GM23338 (cell line): ENCODE results near the gene ATN1. TPM values are rescaled to one million over a fixed set of nuclear protein-coding genes. Genes with fewer than 3 reads are reported as not detected.

Experiments used
- ATAC-seq: fragments of 200-7000 bp; cut with Tn5 transposase; 3 replicates; pipeline ENCODE4 v1.9.1; 2020
- DNase-seq: peaks from one replicate; pipeline ENCODE4 v3.0.0-alpha.2; 2015; ENCODE audit warnings: low spot score
- H2AFZ ChIP-seq: fragments of 200-600 bp; sonication (generic); 2 replicates; pipeline ENCODE4 v1.8.0; 2016; ENCODE audit warnings: antibody characterized with exemption, mild to moderate bottlenecking, moderate library complexity
- H3F3A ChIP-seq: fragments of 200-600 bp; sonication (generic); replicated peaks from 2 replicates; pipeline ENCODE4 v1.8.0; 2017; ENCODE audit warnings: antibody characterized with exemption, mixed run types, low read depth
- H3K27ac ChIP-seq: fragments of 200-600 bp; sonication (generic); 2 replicates; pipeline ENCODE4 v1.6.1; 2016; ENCODE audit warnings: low read depth
- H3K27me3 ChIP-seq: fragments of 200-600 bp; sonication (generic); 2 replicates; pipeline ENCODE4 v1.8.0; 2016; ENCODE audit warnings: mild to moderate bottlenecking, mixed run types, moderate library complexity; ENCODE audit not compliant: insufficient read depth
- H3K36me3 ChIP-seq: fragments of 200-600 bp; sonication (generic); 2 replicates; pipeline ENCODE4 v1.8.0; 2016; ENCODE audit warnings: mild to moderate bottlenecking; ENCODE audit not compliant: insufficient read depth
- H3K4me1 ChIP-seq: fragments of 200-600 bp; sonication (generic); 2 replicates; pipeline ENCODE4 v1.8.0; 2016; ENCODE audit warnings: mild to moderate bottlenecking, moderate library complexity; ENCODE audit not compliant: insufficient read depth
- H3K4me2 ChIP-seq: fragments of 200-600 bp; sonication (generic); 2 replicates; pipeline ENCODE4 v1.7.1; 2017; ENCODE audit warnings: mixed run types
- H3K4me3 ChIP-seq: fragments of 200-600 bp; sonication (generic); 2 replicates; pipeline ENCODE4 v1.6.1; 2016; ENCODE audit warnings: mixed run types
- H3K79me2 ChIP-seq: fragments of 200-600 bp; sonication (generic); replicated peaks from 2 replicates; pipeline ENCODE4 v1.8.0; 2017; ENCODE audit warnings: mild to moderate bottlenecking; ENCODE audit not compliant: insufficient read depth
- H3K9me2 ChIP-seq: fragments of 200-600 bp; sonication (generic); 2 replicates; pipeline ENCODE4 v1.8.0; 2017; ENCODE audit not compliant: insufficient read depth
- H4K20me1 ChIP-seq: fragments of 200-600 bp; sonication (generic); replicated peaks from 2 replicates; pipeline ENCODE4 v1.8.0; 2017; ENCODE audit warnings: mild to moderate bottlenecking; ENCODE audit not compliant: insufficient read depth
- H3K27ac Mint-ChIP-seq: 2 replicates; pipeline ENCODE4 v1.8.0; 2020; ENCODE audit warnings: inconsistent platforms, mild to moderate bottlenecking, moderate library complexity, mixed read lengths
- H3K27me3 Mint-ChIP-seq: 3 replicates; pipeline ENCODE4 v1.8.0; 2022; ENCODE audit warnings: low read depth, mild to moderate bottlenecking, moderate library complexity, mixed read lengths, inconsistent platforms; ENCODE audit not compliant: insufficient read depth, poor library complexity
- H3K36me3 Mint-ChIP-seq: 3 replicates; pipeline ENCODE4 v1.8.0; 2021; ENCODE audit warnings: low read depth, mild to moderate bottlenecking, inconsistent platforms, moderate library complexity, mixed read lengths
- H3K4me1 Mint-ChIP-seq: 3 replicates; pipeline ENCODE4 v1.8.0; 2020; ENCODE audit warnings: mild to moderate bottlenecking, inconsistent platforms, mixed read lengths
- H3K4me3 Mint-ChIP-seq: 3 replicates; pipeline ENCODE4 v1.8.0; 2021; ENCODE audit warnings: moderate library complexity, mild to moderate bottlenecking, inconsistent platforms, mixed read lengths
- H3K9me3 Mint-ChIP-seq: 3 replicates; pipeline ENCODE4 v1.8.0; 2020; ENCODE audit warnings: moderate library complexity, mild to moderate bottlenecking, inconsistent platforms, mixed read lengths
- CREB1 ChIP-seq: fragments of 250-450 bp; sonication (Bioruptor Pico); IDR thresholded peaks from 2 replicates; pipeline ENCODE4 v1.5.0; 2020; ENCODE audit warnings: low read depth, mild to moderate bottlenecking, moderate library complexity
- EZH2 ChIP-seq: fragments of 200-600 bp; sonication (generic); IDR thresholded peaks from one replicate; pipeline ENCODE4 v1.8.0; 2017; ENCODE audit warnings: antibody characterized with exemption, mild to moderate bottlenecking, low read depth; ENCODE audit not compliant: unreplicated experiment
- JUNB ChIP-seq: IDR thresholded peaks from one replicate; pipeline ENCODE4 v1.6.1; 2016; ENCODE audit warnings: antibody characterized with exemption; ENCODE audit not compliant: unreplicated experiment
- NANOG ChIP-seq: IDR thresholded peaks from 2 replicates; pipeline ENCODE4 v1.6.1; 2016; ENCODE audit warnings: antibody characterized with exemption, borderline replicate concordance
- POLR2AphosphoS5 ChIP-seq: IDR thresholded peaks from 2 replicates; pipeline ENCODE4 v1.6.1; 2016; ENCODE audit warnings: antibody characterized with exemption, low read depth
- STAT1 ChIP-seq: IDR thresholded peaks from one replicate; pipeline ENCODE4 v1.6.1; 2016; ENCODE audit warnings: antibody characterized with exemption; ENCODE audit not compliant: unreplicated experiment
- ZNF331 ChIP-seq: fragments of 250-450 bp; sonication (Bioruptor Pico); IDR thresholded peaks from 2 replicates; pipeline ENCODE4 v1.5.0; 2020; ENCODE audit warnings: low read depth, mild to moderate bottlenecking, moderate library complexity
- polyA plus RNA-seq: library from polyadenylated mRNA; unstranded; fragments of >200 nt; fragmentation: Nextera tagmentation; extraction: Ambion mirVana; gene quantifications from 2 replicates; pipeline ENCODE4 v1.2.1, GENCODE V29; 2016
- total RNA-seq: library from RNA; depleted of rRNA; stranded (reverse); fragments of >200 nt; shearing (Covaris generic); gene quantifications from 2 replicates; pipeline ENCODE4 v1.2.3, GENCODE V29; 2014
- TF ChIP-seq, protein P1 (sequence below): IDR thresholded peaks from 2 replicates; pipeline ENCODE4 v1.6.1; 2016; ENCODE audit warnings: antibody characterized with exemption
- TF ChIP-seq, protein P2 (sequence below): IDR thresholded peaks from one replicate; pipeline ENCODE4 v1.6.1; 2018; ENCODE audit warnings: antibody characterized with exemption; ENCODE audit not compliant: unreplicated experiment
- TF ChIP-seq, protein P3 (sequence below): fragments of 250-450 bp; sonication (Bioruptor Pico); IDR thresholded peaks from 2 replicates; pipeline ENCODE4 v1.5.0; 2020; ENCODE audit warnings: mild to moderate bottlenecking, moderate library complexity
- TF ChIP-seq, protein P4 (sequence below), 2 experiments: fragments of 200-600 bp in 1 of 2; sonication (generic) in 1 of 2; conservative IDR thresholded peaks; 2 replicates each; pipeline versions ENCODE4 v1.5.1 to v1.6.1; 2016 to 2017; ENCODE audit warnings: antibody characterized with exemption in 2 of 2, low read depth in 2 of 2, mild to moderate bottlenecking in 2 of 2, moderate library complexity in 1 of 2

Gene ATN1
- total and polyA plus RNA-seq, 2 experiments from 2014 or later: 27.2 to 49.6 TPM

DNA sequence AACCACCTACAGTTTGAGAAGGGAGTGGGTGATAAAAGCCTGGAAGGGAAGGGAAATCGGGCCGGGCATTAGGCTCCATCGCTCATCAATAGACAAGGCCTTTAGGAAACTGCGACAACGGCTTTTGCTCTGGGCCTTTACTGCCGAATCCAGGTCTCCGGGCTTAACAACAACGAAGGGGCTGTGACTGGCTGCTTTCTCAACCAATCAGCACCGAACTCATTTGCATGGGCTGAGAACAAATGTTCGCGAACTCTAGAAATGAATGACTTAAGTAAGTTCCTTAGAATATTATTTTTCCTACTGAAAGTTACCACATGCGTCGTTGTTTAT, 15.6 kb downstream of the ATN1 start:
- TF ChIP-seq POLR2AphosphoS5 (no peak), EZH2 (no peak), JUNB (no peak), CREB1 (CRISPR knock-in tag) (no peak), ZNF331 (CRISPR knock-in tag) (no peak), NANOG (no peak), STAT1 (no peak)
- TF ChIP-seq, protein P1, sequence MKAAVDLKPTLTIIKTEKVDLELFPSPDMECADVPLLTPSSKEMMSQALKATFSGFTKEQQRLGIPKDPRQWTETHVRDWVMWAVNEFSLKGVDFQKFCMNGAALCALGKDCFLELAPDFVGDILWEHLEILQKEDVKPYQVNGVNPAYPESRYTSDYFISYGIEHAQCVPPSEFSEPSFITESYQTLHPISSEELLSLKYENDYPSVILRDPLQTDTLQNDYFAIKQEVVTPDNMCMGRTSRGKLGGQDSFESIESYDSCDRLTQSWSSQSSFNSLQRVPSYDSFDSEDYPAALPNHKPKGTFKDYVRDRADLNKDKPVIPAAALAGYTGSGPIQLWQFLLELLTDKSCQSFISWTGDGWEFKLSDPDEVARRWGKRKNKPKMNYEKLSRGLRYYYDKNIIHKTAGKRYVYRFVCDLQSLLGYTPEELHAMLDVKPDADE: no peak
- TF ChIP-seq, protein P2, sequence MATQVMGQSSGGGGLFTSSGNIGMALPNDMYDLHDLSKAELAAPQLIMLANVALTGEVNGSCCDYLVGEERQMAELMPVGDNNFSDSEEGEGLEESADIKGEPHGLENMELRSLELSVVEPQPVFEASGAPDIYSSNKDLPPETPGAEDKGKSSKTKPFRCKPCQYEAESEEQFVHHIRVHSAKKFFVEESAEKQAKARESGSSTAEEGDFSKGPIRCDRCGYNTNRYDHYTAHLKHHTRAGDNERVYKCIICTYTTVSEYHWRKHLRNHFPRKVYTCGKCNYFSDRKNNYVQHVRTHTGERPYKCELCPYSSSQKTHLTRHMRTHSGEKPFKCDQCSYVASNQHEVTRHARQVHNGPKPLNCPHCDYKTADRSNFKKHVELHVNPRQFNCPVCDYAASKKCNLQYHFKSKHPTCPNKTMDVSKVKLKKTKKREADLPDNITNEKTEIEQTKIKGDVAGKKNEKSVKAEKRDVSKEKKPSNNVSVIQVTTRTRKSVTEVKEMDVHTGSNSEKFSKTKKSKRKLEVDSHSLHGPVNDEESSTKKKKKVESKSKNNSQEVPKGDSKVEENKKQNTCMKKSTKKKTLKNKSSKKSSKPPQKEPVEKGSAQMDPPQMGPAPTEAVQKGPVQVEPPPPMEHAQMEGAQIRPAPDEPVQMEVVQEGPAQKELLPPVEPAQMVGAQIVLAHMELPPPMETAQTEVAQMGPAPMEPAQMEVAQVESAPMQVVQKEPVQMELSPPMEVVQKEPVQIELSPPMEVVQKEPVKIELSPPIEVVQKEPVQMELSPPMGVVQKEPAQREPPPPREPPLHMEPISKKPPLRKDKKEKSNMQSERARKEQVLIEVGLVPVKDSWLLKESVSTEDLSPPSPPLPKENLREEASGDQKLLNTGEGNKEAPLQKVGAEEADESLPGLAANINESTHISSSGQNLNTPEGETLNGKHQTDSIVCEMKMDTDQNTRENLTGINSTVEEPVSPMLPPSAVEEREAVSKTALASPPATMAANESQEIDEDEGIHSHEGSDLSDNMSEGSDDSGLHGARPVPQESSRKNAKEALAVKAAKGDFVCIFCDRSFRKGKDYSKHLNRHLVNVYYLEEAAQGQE: no peak
- TF ChIP-seq, protein P3, sequence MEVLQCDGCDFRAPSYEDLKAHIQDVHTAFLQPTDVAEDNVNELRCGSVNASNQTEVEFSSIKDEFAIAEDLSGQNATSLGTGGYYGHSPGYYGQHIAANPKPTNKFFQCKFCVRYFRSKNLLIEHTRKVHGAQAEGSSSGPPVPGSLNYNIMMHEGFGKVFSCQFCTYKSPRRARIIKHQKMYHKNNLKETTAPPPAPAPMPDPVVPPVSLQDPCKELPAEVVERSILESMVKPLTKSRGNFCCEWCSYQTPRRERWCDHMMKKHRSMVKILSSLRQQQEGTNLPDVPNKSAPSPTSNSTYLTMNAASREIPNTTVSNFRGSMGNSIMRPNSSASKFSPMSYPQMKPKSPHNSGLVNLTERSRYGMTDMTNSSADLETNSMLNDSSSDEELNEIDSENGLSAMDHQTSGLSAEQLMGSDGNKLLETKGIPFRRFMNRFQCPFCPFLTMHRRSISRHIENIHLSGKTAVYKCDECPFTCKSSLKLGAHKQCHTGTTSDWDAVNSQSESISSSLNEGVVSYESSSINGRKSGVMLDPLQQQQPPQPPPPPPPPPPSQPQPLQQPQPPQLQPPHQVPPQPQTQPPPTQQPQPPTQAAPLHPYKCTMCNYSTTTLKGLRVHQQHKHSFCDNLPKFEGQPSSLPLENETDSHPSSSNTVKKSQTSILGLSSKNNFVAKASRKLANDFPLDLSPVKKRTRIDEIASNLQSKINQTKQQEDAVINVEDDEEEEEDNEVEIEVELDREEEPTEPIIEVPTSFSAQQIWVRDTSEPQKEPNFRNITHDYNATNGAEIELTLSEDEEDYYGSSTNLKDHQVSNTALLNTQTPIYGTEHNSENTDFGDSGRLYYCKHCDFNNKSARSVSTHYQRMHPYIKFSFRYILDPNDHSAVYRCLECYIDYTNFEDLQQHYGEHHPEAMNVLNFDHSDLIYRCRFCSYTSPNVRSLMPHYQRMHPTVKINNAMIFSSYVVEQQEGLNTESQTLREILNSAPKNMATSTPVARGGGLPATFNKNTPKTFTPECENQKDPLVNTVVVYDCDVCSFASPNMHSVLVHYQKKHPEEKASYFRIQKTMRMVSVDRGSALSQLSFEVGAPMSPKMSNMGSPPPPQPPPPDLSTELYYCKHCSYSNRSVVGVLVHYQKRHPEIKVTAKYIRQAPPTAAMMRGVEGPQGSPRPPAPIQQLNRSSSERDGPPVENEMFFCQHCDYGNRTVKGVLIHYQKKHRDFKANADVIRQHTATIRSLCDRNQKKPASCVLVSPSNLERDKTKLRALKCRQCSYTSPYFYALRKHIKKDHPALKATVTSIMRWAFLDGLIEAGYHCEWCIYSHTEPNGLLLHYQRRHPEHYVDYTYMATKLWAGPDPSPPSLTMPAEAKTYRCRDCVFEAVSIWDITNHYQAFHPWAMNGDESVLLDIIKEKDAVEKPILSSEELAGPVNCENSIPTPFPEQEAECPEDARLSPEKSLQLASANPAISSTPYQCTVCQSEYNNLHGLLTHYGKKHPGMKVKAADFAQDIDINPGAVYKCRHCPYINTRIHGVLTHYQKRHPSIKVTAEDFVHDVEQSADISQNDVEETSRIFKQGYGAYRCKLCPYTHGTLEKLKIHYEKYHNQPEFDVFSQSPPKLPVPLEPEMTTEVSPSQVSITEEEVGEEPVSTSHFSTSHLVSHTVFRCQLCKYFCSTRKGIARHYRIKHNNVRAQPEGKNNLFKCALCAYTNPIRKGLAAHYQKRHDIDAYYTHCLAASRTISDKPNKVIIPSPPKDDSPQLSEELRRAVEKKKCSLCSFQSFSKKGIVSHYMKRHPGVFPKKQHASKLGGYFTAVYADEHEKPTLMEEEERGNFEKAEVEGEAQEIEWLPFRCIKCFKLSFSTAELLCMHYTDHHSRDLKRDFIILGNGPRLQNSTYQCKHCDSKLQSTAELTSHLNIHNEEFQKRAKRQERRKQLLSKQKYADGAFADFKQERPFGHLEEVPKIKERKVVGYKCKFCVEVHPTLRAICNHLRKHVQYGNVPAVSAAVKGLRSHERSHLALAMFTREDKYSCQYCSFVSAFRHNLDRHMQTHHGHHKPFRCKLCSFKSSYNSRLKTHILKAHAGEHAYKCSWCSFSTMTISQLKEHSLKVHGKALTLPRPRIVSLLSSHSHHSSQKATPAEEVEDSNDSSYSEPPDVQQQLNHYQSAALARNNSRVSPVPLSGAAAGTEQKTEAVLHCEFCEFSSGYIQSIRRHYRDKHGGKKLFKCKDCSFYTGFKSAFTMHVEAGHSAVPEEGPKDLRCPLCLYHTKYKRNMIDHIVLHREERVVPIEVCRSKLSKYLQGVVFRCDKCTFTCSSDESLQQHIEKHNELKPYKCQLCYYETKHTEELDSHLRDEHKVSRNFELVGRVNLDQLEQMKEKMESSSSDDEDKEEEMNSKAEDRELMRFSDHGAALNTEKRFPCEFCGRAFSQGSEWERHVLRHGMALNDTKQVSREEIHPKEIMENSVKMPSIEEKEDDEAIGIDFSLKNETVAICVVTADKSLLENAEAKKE: no peak
- TF ChIP-seq, protein P4, sequence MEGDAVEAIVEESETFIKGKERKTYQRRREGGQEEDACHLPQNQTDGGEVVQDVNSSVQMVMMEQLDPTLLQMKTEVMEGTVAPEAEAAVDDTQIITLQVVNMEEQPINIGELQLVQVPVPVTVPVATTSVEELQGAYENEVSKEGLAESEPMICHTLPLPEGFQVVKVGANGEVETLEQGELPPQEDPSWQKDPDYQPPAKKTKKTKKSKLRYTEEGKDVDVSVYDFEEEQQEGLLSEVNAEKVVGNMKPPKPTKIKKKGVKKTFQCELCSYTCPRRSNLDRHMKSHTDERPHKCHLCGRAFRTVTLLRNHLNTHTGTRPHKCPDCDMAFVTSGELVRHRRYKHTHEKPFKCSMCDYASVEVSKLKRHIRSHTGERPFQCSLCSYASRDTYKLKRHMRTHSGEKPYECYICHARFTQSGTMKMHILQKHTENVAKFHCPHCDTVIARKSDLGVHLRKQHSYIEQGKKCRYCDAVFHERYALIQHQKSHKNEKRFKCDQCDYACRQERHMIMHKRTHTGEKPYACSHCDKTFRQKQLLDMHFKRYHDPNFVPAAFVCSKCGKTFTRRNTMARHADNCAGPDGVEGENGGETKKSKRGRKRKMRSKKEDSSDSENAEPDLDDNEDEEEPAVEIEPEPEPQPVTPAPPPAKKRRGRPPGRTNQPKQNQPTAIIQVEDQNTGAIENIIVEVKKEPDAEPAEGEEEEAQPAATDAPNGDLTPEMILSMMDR (conservative IDR thresholded peaks at IDR 0.05; ENCODE audit: low read depth in 2 of 2): no peak
- Histone ChIP-seq H3K27me3 (no peaks in the 10 kb centered on the region), H3K27ac (peak overlapping the region; percentile 87), H4K20me1 (no peaks in the 10 kb centered on the region; the same call in 1 of the 2 replicates), H3K79me2 (0 out of 2 replicates have a peak, but pooled peaks cover 10% of the 10 kb centered on the region), H3K4me3 (peak overlapping the region; percentile 70), H2AFZ (no peak overlapping the region), H3K4me1 (peaks cover 23% of the 10 kb centered on the region), H3F3A (peaks cover 38% of the 10 kb centered on the region), H3K36me3 (no peaks in the 10 kb centered on the region), H3K9me2 (no peaks in the 10 kb centered on the region), H3K4me2 (peak overlapping the region; percentile 79)
- Mint-ChIP-seq H3K9me3 (peaks cover 6% of the 10 kb centered on the region; the same call in 2 of the 3 replicates), H3K27me3 (peaks cover 58% of the 10 kb centered on the region), H3K27ac (peak overlapping the region; percentile 100), H3K36me3 (peaks cover 31% of the 10 kb centered on the region), H3K4me1 (peaks cover 55% of the 10 kb centered on the region), H3K4me3 (peak overlapping the region; percentile 96)
- ATAC-seq: peak; percentile 24
- peak; percentile 96 for DNase-seq
